WTC11 (cell line): ENCODE data around the gene ZNF174. TPM values are rescaled to one million over a fixed set of nuclear protein-coding genes. Genes with fewer than 3 reads are reported as not detected.

Experiments
- ATAC-seq: fragments of 200-7000 bp; cut with Tn5 transposase; 2 replicates; pipeline ENCODE4 v1.10.0; 2021; ENCODE audit warnings: mild to moderate bottlenecking, moderate library complexity
- CTCF ChIA-PET: fragments of 300-600 bp; sonication (Branson Sonifier 250); formaldehyde crosslinking; loops from one replicate; lab custom pipeline; 2021; ENCODE audit warnings: antibody characterized with exemption; lab: Charles Lee
- POLR2A ChIA-PET: fragments of 350-600 bp; sonication (Branson Sonifier 250); formaldehyde crosslinking; loops from one replicate; lab custom pipeline; 2021; ENCODE audit warnings: antibody characterized with exemption; lab: Charles Lee
- DNase-seq: peaks from one replicate; pipeline ENCODE4 v3.0.0; 2021; ENCODE audit warnings: low spot score
- H3K27ac Mint-ChIP-seq: 2 replicates; pipeline ENCODE4 v1.8.0; 2021; ENCODE audit warnings: mixed read lengths
- H3K27me3 Mint-ChIP-seq: 2 replicates; pipeline ENCODE4 v1.8.0; 2021; ENCODE audit warnings: low read depth, mild to moderate bottlenecking, moderate library complexity, mixed read lengths
- H3K36me3 Mint-ChIP-seq: 2 replicates; pipeline ENCODE4 v1.8.0; 2021; ENCODE audit warnings: mixed read lengths
- H3K4me1 Mint-ChIP-seq: 2 replicates; pipeline ENCODE4 v1.8.0; 2022; ENCODE audit warnings: mixed read lengths
- H3K4me3 Mint-ChIP-seq: 2 replicates; pipeline ENCODE4 v1.8.0; 2021; ENCODE audit warnings: mild to moderate bottlenecking, moderate library complexity, mixed read lengths
- H3K9me3 Mint-ChIP-seq: 2 replicates; pipeline ENCODE4 v1.8.0; 2021; ENCODE audit warnings: mixed read lengths
- ETV6 ChIP-seq: sonication (generic); formaldehyde crosslinking; IDR thresholded peaks from 2 replicates; pipeline ENCODE4 v1.8.1; 2022; ENCODE audit warnings: mild to moderate bottlenecking, missing genetic modification reagents
- FOXK1 ChIP-seq: sonication (generic); formaldehyde crosslinking; IDR thresholded peaks from 2 replicates; pipeline ENCODE4 v1.8.0; 2022; ENCODE audit warnings: mild to moderate bottlenecking, moderate library complexity, missing genetic modification reagents
- FOXP1 ChIP-seq: sonication (generic); formaldehyde crosslinking; IDR thresholded peaks from 2 replicates; pipeline ENCODE4 v1.8.0; 2022; ENCODE audit warnings: missing genetic modification reagents, mild to moderate bottlenecking, moderate library complexity, borderline replicate concordance
- RELA ChIP-seq: sonication (generic); formaldehyde crosslinking; IDR thresholded peaks from 2 replicates; pipeline ENCODE4 v1.8.1; 2022; ENCODE audit warnings: missing genetic modification reagents, mild to moderate bottlenecking, borderline replicate concordance
- TCF7 ChIP-seq: sonication (generic); formaldehyde crosslinking; IDR thresholded peaks from 2 replicates; pipeline ENCODE4 v1.8.0; 2022; ENCODE audit warnings: mild to moderate bottlenecking, low read depth, missing genetic modification reagents, moderate library complexity
- total RNA-seq: library from RNA; stranded (reverse); gene quantifications from 3 replicates; pipeline ENCODE4 v1.2.3, GENCODE V29; 2021
- TF ChIP-seq, protein P1 (sequence below): sonication (generic); formaldehyde crosslinking; IDR thresholded peaks from 2 replicates; pipeline ENCODE4 v1.8.1; 2023; ENCODE audit warnings: mild to moderate bottlenecking, missing genetic modification reagents
- TF ChIP-seq, protein P2 (sequence below): fragments of 250-450 bp; sonication (Bioruptor Pico); IDR thresholded peaks from 2 replicates; pipeline ENCODE4 v1.8.0; 2021; ENCODE audit warnings: mild to moderate bottlenecking
- TF ChIP-seq, protein P3 (sequence below): sonication (generic); formaldehyde crosslinking; IDR thresholded peaks from 2 replicates; pipeline ENCODE4 v1.8.0; 2023; ENCODE audit warnings: missing genetic modification reagents, mild to moderate bottlenecking, borderline replicate concordance
- TF ChIP-seq, protein P4 (sequence below): fragments of 250-450 bp; sonication (Bioruptor Pico); IDR thresholded peaks from 2 replicates; pipeline ENCODE4 v1.9.0; 2021; ENCODE audit warnings: mild to moderate bottlenecking
- TF ChIP-seq, protein P5 (sequence below): sonication (generic); formaldehyde crosslinking; IDR thresholded peaks from 2 replicates; pipeline ENCODE4 v1.8.0; 2022; ENCODE audit warnings: missing genetic modification reagents
- TF ChIP-seq, protein P6 (sequence below): sonication (generic); formaldehyde crosslinking; conservative IDR thresholded peaks from 2 replicates; pipeline ENCODE4 v1.8.1; 2023; ENCODE audit warnings: mild to moderate bottlenecking, low read depth, missing genetic modification reagents, moderate library complexity

Gene ZNF174
- total RNA-seq, 1 experiment from 2014 or later = 13.8 TPM

DNA sequence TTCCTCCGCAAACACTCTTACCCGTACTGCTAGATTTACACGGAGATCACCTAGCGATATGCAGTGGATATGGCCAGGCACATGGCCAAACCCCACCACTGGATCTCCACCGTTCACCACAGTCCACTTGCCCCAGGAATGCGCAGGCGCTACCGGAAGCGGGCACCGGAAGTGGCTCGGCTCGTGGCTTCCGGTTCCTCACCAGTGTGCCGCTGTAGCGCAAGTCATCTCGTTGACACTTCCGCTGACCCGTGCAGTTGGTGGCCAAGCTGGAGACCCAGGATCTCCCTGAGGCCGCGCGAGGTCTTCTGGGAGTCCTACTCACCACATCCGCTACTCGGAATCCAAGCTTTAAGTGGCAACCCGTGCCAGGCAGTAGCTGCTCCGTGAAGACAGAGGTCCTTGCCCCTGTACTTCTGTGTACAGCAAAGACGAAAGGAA, 30.8 kb downstream of the ZNF174 start:
- H3K27me3 Mint-ChIP-seq = no peaks in the 10 kb centered on the region
- no peaks in the 10 kb centered on the region for H3K36me3 Mint-ChIP-seq
- no peak overlapping the region for H3K4me3 Mint-ChIP-seq
- TF ChIP-seq, protein P1, sequence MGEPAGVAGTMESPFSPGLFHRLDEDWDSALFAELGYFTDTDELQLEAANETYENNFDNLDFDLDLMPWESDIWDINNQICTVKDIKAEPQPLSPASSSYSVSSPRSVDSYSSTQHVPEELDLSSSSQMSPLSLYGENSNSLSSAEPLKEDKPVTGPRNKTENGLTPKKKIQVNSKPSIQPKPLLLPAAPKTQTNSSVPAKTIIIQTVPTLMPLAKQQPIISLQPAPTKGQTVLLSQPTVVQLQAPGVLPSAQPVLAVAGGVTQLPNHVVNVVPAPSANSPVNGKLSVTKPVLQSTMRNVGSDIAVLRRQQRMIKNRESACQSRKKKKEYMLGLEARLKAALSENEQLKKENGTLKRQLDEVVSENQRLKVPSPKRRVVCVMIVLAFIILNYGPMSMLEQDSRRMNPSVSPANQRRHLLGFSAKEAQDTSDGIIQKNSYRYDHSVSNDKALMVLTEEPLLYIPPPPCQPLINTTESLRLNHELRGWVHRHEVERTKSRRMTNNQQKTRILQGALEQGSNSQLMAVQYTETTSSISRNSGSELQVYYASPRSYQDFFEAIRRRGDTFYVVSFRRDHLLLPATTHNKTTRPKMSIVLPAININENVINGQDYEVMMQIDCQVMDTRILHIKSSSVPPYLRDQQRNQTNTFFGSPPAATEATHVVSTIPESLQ (CRISPR knock-in tag) = no peak
- TF ChIP-seq, protein P2, sequence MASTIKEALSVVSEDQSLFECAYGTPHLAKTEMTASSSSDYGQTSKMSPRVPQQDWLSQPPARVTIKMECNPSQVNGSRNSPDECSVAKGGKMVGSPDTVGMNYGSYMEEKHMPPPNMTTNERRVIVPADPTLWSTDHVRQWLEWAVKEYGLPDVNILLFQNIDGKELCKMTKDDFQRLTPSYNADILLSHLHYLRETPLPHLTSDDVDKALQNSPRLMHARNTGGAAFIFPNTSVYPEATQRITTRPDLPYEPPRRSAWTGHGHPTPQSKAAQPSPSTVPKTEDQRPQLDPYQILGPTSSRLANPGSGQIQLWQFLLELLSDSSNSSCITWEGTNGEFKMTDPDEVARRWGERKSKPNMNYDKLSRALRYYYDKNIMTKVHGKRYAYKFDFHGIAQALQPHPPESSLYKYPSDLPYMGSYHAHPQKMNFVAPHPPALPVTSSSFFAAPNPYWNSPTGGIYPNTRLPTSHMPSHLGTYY (CRISPR knock-in tag) = no peak
- TF ChIP-seq, protein P3, sequence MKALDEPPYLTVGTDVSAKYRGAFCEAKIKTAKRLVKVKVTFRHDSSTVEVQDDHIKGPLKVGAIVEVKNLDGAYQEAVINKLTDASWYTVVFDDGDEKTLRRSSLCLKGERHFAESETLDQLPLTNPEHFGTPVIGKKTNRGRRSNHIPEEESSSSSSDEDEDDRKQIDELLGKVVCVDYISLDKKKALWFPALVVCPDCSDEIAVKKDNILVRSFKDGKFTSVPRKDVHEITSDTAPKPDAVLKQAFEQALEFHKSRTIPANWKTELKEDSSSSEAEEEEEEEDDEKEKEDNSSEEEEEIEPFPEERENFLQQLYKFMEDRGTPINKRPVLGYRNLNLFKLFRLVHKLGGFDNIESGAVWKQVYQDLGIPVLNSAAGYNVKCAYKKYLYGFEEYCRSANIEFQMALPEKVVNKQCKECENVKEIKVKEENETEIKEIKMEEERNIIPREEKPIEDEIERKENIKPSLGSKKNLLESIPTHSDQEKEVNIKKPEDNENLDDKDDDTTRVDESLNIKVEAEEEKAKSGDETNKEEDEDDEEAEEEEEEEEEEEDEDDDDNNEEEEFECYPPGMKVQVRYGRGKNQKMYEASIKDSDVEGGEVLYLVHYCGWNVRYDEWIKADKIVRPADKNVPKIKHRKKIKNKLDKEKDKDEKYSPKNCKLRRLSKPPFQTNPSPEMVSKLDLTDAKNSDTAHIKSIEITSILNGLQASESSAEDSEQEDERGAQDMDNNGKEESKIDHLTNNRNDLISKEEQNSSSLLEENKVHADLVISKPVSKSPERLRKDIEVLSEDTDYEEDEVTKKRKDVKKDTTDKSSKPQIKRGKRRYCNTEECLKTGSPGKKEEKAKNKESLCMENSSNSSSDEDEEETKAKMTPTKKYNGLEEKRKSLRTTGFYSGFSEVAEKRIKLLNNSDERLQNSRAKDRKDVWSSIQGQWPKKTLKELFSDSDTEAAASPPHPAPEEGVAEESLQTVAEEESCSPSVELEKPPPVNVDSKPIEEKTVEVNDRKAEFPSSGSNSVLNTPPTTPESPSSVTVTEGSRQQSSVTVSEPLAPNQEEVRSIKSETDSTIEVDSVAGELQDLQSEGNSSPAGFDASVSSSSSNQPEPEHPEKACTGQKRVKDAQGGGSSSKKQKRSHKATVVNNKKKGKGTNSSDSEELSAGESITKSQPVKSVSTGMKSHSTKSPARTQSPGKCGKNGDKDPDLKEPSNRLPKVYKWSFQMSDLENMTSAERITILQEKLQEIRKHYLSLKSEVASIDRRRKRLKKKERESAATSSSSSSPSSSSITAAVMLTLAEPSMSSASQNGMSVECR = no peak
- TF ChIP-seq, protein P4, sequence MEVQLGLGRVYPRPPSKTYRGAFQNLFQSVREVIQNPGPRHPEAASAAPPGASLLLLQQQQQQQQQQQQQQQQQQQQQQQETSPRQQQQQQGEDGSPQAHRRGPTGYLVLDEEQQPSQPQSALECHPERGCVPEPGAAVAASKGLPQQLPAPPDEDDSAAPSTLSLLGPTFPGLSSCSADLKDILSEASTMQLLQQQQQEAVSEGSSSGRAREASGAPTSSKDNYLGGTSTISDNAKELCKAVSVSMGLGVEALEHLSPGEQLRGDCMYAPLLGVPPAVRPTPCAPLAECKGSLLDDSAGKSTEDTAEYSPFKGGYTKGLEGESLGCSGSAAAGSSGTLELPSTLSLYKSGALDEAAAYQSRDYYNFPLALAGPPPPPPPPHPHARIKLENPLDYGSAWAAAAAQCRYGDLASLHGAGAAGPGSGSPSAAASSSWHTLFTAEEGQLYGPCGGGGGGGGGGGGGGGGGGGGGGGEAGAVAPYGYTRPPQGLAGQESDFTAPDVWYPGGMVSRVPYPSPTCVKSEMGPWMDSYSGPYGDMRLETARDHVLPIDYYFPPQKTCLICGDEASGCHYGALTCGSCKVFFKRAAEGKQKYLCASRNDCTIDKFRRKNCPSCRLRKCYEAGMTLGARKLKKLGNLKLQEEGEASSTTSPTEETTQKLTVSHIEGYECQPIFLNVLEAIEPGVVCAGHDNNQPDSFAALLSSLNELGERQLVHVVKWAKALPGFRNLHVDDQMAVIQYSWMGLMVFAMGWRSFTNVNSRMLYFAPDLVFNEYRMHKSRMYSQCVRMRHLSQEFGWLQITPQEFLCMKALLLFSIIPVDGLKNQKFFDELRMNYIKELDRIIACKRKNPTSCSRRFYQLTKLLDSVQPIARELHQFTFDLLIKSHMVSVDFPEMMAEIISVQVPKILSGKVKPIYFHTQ = no peak
- TF ChIP-seq, protein P5, sequence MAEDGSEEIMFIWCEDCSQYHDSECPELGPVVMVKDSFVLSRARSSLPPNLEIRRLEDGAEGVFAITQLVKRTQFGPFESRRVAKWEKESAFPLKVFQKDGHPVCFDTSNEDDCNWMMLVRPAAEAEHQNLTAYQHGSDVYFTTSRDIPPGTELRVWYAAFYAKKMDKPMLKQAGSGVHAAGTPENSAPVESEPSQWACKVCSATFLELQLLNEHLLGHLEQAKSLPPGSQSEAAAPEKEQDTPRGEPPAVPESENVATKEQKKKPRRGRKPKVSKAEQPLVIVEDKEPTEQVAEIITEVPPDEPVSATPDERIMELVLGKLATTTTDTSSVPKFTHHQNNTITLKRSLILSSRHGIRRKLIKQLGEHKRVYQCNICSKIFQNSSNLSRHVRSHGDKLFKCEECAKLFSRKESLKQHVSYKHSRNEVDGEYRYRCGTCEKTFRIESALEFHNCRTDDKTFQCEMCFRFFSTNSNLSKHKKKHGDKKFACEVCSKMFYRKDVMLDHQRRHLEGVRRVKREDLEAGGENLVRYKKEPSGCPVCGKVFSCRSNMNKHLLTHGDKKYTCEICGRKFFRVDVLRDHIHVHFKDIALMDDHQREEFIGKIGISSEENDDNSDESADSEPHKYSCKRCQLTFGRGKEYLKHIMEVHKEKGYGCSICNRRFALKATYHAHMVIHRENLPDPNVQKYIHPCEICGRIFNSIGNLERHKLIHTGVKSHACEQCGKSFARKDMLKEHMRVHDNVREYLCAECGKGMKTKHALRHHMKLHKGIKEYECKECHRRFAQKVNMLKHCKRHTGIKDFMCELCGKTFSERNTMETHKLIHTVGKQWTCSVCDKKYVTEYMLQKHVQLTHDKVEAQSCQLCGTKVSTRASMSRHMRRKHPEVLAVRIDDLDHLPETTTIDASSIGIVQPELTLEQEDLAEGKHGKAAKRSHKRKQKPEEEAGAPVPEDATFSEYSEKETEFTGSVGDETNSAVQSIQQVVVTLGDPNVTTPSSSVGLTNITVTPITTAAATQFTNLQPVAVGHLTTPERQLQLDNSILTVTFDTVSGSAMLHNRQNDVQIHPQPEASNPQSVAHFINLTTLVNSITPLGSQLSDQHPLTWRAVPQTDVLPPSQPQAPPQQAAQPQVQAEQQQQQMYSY (CRISPR knock-in tag) = no peak
- no peak for TF ChIP-seq FOXP1 (CRISPR knock-in tag)
- TF ChIP-seq TCF7 (CRISPR knock-in tag) = no peak
- TF ChIP-seq FOXK1 (CRISPR knock-in tag) = no peak
- no peak for TF ChIP-seq ETV6 (CRISPR knock-in tag)
- no peak for TF ChIP-seq RELA
- TF ChIP-seq, protein P6, sequence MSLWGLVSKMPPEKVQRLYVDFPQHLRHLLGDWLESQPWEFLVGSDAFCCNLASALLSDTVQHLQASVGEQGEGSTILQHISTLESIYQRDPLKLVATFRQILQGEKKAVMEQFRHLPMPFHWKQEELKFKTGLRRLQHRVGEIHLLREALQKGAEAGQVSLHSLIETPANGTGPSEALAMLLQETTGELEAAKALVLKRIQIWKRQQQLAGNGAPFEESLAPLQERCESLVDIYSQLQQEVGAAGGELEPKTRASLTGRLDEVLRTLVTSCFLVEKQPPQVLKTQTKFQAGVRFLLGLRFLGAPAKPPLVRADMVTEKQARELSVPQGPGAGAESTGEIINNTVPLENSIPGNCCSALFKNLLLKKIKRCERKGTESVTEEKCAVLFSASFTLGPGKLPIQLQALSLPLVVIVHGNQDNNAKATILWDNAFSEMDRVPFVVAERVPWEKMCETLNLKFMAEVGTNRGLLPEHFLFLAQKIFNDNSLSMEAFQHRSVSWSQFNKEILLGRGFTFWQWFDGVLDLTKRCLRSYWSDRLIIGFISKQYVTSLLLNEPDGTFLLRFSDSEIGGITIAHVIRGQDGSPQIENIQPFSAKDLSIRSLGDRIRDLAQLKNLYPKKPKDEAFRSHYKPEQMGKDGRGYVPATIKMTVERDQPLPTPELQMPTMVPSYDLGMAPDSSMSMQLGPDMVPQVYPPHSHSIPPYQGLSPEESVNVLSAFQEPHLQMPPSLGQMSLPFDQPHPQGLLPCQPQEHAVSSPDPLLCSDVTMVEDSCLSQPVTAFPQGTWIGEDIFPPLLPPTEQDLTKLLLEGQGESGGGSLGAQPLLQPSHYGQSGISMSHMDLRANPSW (CRISPR knock-in tag) = no peak
- DNase-seq (no peak), ATAC-seq (no peak)
- ChIA-PET POLR2A (no interaction called here), CTCF (no interaction called here)
- H3K9me3 Mint-ChIP-seq = no peaks in the 10 kb centered on the region
- no peaks in the 10 kb centered on the region for H3K4me1 Mint-ChIP-seq
- no peak overlapping the region for H3K27ac Mint-ChIP-seq
